Esophagus squamous epithelium (tissue), 5 donors: ENCODE results near the gene ONECUT3. TPM values are rescaled to one million over a fixed set of nuclear protein-coding genes. Genes with fewer than 3 reads are reported as not detected.

Experiments
- DNase-seq: peaks from one replicate; lab custom pipeline; 2025; lab: John Stamatoyannopoulos, UW
- H3K27ac ChIP-seq, 4 donors: fragments of 200-600 bp; sonication (generic); one replicate each; pipeline ENCODE4 v1.5.1; 2016 to 2019; ENCODE audit warnings: mild to moderate bottlenecking in 1 of 4
- H3K27me3 ChIP-seq, 4 donors: fragments of 200-600 bp; sonication (generic); 1 replicate in 3 of 4; 2 replicates in 1 of 4; pipeline versions ENCODE4 v1.5.1 to v1.6.0; 2017 to 2021; ENCODE audit warnings: antibody characterized with exemption in 1 of 4
- H3K36me3 ChIP-seq, 3 donors: fragments of 200-600 bp; sonication (generic); one replicate each; pipeline ENCODE4 v1.5.1; 2016 to 2019
- H3K4me1 ChIP-seq, 3 donors: fragments of 200-600 bp; sonication (generic); one replicate each; pipeline ENCODE4 v1.5.1; 2017 to 2019
- H3K4me3 ChIP-seq, 4 donors: fragments of 200-600 bp; sonication (generic); 1 replicate in 3 of 4; 2 replicates in 1 of 4; pipeline ENCODE4 v1.5.1; 2016 to 2019; ENCODE audit warnings: mild to moderate bottlenecking in 2 of 4, moderate library complexity in 1 of 4
- H3K9me3 ChIP-seq, 3 donors: fragments of 200-600 bp; sonication (generic); one replicate each; pipeline ENCODE4 v1.5.1; 2016 to 2019
- POLR2A ChIP-seq, 4 donors: fragments of 450-650 bp; IDR thresholded peaks; one replicate each; pipeline ENCODE4 v1.6.1; 2017; ENCODE audit warnings: antibody characterized with exemption in 4 of 4, mild to moderate bottlenecking in 4 of 4, moderate library complexity in 3 of 4
- WGBS, 2 donors: methylation state at CpG; one replicate each; pipeline ENCODE4 v1.1.5; 2018; 5-methylcytosine and 5-hydroxymethylcytosine counted together
- intact Hi-C: fragments of 100-400 bp; cut with DNase I; formaldehyde crosslinking; loops from one replicate; pipeline ENCODE4 v1.15.0; 2022
- small RNA-seq, 4 donors: library from RNA; depleted of rRNA; stranded (forward); fragments of <200 nt; gene quantifications; one replicate each; pipeline ENCODE3, GENCODE V24; 2016
- total RNA-seq, 4 donors: library from RNA; depleted of rRNA; stranded (reverse); fragments of >200 nt; gene quantifications; one replicate each; pipeline ENCODE4 v1.1.0, GENCODE V29; 2016
- TF ChIP-seq, protein P1 (sequence below), 6 experiments: fragments of 450-650 bp in 4 of 6; fragments of 200-600 bp in 2 of 6; sonication (generic) in 2 of 6; IDR thresholded peaks; one replicate each; pipeline ENCODE4 v1.5.1; 2016 to 2019; ENCODE audit warnings: antibody characterized with exemption in 6 of 6, mild to moderate bottlenecking in 4 of 6, moderate library complexity in 4 of 6
- donor health status: DM: yes; HTN: yes; CAD: no.

The ONECUT3 gene
- total RNA-seq, 4 donors from 2014 or later = not detected

DNA sequence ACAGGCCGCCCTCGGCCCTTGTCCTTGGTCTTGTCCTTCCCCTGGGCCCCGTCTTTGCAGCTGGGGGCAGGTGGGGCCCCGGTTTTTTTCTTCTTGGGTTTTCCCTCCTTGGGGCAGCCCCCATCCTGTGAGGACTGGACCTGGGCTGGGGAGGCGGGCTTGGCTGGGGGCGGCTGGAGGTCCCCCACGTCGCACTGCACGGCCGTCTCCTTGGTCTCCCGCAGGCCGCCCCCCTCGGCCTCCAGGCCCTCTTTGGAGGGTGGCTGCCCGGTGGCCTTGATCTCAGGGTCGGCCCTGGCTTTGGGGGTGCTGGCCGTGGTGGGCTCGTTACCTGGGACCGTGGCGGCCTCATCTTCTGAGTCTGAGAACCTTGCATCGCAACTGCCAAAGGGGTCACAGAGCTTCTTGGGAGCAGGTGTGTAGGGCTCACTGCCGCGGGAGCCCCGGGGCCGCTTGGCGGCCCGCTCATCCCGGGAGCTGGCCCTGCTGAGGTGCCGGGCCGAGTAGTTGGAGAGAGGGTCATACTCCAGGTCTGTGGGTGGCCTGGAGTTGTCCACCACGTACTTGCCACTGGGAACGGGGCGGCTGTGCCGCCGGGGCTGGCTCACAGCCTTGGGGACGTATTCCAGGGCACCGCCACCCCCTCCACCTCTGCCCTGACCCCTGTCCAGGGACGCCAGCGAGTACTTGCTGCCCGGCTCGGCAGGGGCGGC lies 74.4 kb downstream of the ONECUT3 start:
- intact Hi-C loops = no loop called here
- H3K9me3 ChIP-seq = no peaks in the 10 kb centered on the region
- no peak overlapping the region for H3K4me3 ChIP-seq
- H3K36me3 ChIP-seq = peaks cover 18 to 94% (median 28%) of the 10 kb centered on the region in 3 donors
- no peak overlapping the region for H3K27ac ChIP-seq
- TF ChIP-seq, protein P1, sequence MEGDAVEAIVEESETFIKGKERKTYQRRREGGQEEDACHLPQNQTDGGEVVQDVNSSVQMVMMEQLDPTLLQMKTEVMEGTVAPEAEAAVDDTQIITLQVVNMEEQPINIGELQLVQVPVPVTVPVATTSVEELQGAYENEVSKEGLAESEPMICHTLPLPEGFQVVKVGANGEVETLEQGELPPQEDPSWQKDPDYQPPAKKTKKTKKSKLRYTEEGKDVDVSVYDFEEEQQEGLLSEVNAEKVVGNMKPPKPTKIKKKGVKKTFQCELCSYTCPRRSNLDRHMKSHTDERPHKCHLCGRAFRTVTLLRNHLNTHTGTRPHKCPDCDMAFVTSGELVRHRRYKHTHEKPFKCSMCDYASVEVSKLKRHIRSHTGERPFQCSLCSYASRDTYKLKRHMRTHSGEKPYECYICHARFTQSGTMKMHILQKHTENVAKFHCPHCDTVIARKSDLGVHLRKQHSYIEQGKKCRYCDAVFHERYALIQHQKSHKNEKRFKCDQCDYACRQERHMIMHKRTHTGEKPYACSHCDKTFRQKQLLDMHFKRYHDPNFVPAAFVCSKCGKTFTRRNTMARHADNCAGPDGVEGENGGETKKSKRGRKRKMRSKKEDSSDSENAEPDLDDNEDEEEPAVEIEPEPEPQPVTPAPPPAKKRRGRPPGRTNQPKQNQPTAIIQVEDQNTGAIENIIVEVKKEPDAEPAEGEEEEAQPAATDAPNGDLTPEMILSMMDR (IDR thresholded peaks at IDR 0.05) = no peak
- TF ChIP-seq POLR2A (IDR thresholded peaks at IDR 0.05) = no peak
- WGBS, 2 donors = 84 to 94% methylated on average over 4 to 10 of the region's 41 CpGs
- H3K4me1 ChIP-seq = peaks cover 0 to 20% (median 7%) of the 10 kb centered on the region in 3 donors
- DNase-seq = no peak
- no peaks in the 10 kb centered on the region for H3K27me3 ChIP-seq

DNA sequence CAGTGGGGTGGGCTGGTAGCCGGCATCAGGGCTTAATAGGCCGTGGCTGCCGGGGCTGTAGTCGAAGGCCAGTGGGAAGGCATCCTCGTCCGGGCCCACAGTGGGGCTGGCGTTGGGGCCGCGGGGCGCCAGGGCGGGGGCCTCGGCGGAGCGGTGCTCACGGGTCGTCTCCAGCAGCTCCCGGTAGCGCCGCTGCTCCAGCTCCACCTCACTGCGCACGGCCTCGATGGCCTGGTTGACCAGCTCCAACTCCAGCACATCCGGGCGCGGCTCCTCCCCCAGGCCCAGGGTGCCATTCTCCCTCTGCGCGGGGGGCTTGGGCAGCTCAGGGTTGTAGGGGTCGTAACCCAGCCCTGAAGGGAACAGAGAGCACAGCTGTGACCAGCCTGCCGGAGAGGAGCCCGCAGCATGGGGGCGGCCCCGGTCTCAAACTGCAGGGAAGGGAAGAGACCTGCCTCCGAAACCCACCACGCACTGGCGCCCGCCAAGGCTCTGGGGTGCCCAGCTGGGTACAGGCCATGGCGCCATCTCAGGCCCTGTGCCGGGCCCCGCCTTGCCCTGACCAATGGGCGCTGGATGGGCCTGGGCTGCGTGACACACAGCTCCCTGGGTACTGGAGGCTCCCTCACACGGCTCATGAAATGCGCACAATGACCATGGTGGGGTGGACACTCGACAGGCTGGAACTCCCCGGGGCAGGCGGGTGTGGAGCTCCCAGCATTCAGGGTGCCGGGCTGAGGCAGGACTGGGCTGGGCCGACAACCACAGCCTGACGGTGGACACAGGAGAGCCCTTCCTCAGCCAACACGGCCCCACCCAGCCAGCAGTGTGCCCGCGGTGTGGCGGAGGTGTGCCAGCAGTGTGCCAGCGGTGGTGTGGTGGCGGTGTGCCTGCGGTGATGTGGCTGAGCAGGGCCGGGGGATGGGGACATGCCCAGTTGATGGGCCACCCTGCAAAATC lies 75.3 kb downstream of the ONECUT3 start:
- DNase-seq = no peak
- H3K4me3 ChIP-seq = no peak overlapping the region
- TF ChIP-seq, protein P1 (IDR thresholded peaks at IDR 0.05) = no peak
- TF ChIP-seq POLR2A (IDR thresholded peaks at IDR 0.05) = no peak
- H3K27me3 ChIP-seq = no peaks in the 10 kb centered on the region
- H3K4me1 ChIP-seq = peaks cover 0 to 24% (median 7%) of the 10 kb centered on the region in 3 donors
- intact Hi-C loops = no loop called here
- H3K36me3 ChIP-seq = peaks cover 13 to 89% (median 19%) of the 10 kb centered on the region in 3 donors
- 68% methylated on average over 10 of the region's 57 CpGs; no CpG with 5 or more reads in 1 of the 2 donors for WGBS, 2 donors
- H3K9me3 ChIP-seq = no peaks in the 10 kb centered on the region
- no peak overlapping the region for H3K27ac ChIP-seq

DNA sequence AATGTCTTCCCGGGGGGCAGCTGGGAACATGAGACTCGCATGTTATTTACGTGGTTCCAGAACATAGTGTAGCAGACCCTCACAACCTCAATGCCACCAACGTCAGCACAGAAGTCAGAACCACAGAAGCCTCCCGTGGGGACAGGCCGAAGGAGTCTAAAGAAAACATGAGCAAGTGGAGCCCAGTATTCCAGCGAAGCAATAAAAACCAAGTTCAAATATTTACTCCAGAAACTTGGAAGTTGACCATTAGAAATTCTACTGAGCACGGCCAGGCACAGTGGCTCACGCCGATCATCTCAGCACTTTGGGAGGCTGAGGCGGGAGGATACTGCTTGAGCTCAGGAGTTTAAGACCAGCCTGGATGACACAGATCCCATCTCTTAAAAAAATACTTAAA lies 76.7 kb downstream of the ONECUT3 start:
- no peaks in the 10 kb centered on the region for H3K9me3 ChIP-seq
- peaks cover 0 to 27% (median 7%) of the 10 kb centered on the region in 3 donors for H3K4me1 ChIP-seq
- H3K27me3 ChIP-seq = no peaks in the 10 kb centered on the region
- H3K4me3 ChIP-seq = no peak overlapping the region
- peaks cover 5 to 84% (median 11%) of the 10 kb centered on the region in 3 donors for H3K36me3 ChIP-seq
- H3K27ac ChIP-seq = no peak overlapping the region
- no peak for DNase-seq
- intact Hi-C loops = no loop called here
- TF ChIP-seq, protein P1 (IDR thresholded peaks at IDR 0.05) = no peak
- TF ChIP-seq POLR2A (IDR thresholded peaks at IDR 0.05) = no peak
- 89 to 94% methylated on average over 11 of the region's 11 CpGs for WGBS, 2 donors

DNA sequence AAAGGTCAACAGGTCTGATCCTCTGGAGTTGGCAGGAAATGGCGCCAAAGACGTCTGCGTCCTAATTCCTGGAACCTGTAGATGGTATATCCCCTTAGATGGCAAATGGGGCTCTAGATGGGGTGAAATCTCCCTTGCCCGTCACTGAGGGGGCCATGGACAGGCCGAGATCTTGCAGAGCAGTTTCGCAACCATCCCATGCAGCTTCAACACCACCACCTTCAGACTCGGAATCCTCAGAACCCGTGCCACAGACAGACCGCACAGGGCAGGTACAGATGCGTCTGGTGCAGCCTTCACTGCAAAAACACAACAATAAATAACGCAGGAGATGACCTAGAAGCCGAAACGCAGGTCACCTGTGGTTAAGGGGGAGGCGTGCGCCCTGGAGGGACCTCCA lies 77.3 kb downstream of the ONECUT3 start:
- TF ChIP-seq POLR2A (IDR thresholded peaks at IDR 0.05) = no peak
- TF ChIP-seq, protein P1 (IDR thresholded peaks at IDR 0.05) = no peak
- no peaks in the 10 kb centered on the region for H3K9me3 ChIP-seq
- H3K4me3 ChIP-seq = no peak overlapping the region
- no peaks in the 10 kb centered on the region for H3K27me3 ChIP-seq
- peaks cover 0 to 33% (median 7%) of the 10 kb centered on the region in 3 donors for H3K4me1 ChIP-seq
- intact Hi-C loops = no loop called here
- peaks cover 5 to 79% (median 11%) of the 10 kb centered on the region in 3 donors for H3K36me3 ChIP-seq
- H3K27ac ChIP-seq = no peak overlapping the region
- no peak for DNase-seq
- WGBS, 2 donors = 81 to 83% methylated on average over 15 of the region's 15 CpGs

Small RNA genes within 50 kb of the gene (small RNA-seq; reads per million reads assigned to genes)
- 0 reads per million in 4 donors for gene RF00017

Other genes with a start within 250 kb of the ONECUT3 start
- gene ADAMTSL5, start 240.5 kb upstream of the ONECUT3 start, total RNA-seq = 10 to 100 TPM; 13.5 to 20.8 (median 18.8) TPM
- gene PLK5, start 229.4 kb upstream of the ONECUT3 start, total RNA-seq = under 1 TPM in 2 of 4 donors, not detected in 2; 0.19 to 0.66 TPM
- gene MEX3D, start 185.2 kb upstream of the ONECUT3 start, total RNA-seq = 10 to 100 TPM; 21.4 to 26.6 (median 23.0) TPM
- gene MBD3, start 160.6 kb upstream of the ONECUT3 start, total RNA-seq = 10 to 100 TPM; 74.8 to 87.9 (median 84.3) TPM
- gene UQCR11, start 148.0 kb upstream of the ONECUT3 start, total RNA-seq = 10 to 100 TPM; 47.1 to 74.4 (median 59.1) TPM
- 10 to 100 TPM; 29.9 to 66.0 (median 47.9) TPM for gene TCF3, start 100.9 kb upstream of the ONECUT3 start, total RNA-seq
- 1 to 10 TPM in 2 of 4 donors, under 1 TPM in 2; 0.57 to 3.0 (median 1.4) TPM for gene ATP8B3, start 58.8 kb downstream of the ONECUT3 start, total RNA-seq
- 10 to 100 TPM in 3 of 4 donors, 1 to 10 TPM in 1; 7.5 to 16.4 (median 15.4) TPM for gene REXO1, start 95.0 kb downstream of the ONECUT3 start, total RNA-seq
- 10 to 100 TPM in 1 of 4 donors, 1 to 10 TPM in 3; 8.3 to 13.5 (median 9.1) TPM for gene KLF16, start 110.1 kb downstream of the ONECUT3 start, total RNA-seq
- 10 to 100 TPM; 78.4 to 91.7 (median 82.9) TPM for gene ABHD17A, start 132.0 kb downstream of the ONECUT3 start, total RNA-seq
- 10 to 100 TPM in 2 of 4 donors, 1 to 10 TPM in 2; 4.7 to 20.4 (median 11.1) TPM for gene ADAT3, start 151.9 kb downstream of the ONECUT3 start, total RNA-seq
- gene SCAMP4, start 151.9 kb downstream of the ONECUT3 start, total RNA-seq = 100 to 1,000 TPM in 1 of 4 donors, 10 to 100 TPM in 3; 49.8 to 144 (median 83.9) TPM
- gene CSNK1G2, start 187.7 kb downstream of the ONECUT3 start, total RNA-seq = 10 to 100 TPM; 40.4 to 68.9 (median 60.3) TPM